ENCODE results near the gene AOPEP.

Gene AOPEP

DNA sequence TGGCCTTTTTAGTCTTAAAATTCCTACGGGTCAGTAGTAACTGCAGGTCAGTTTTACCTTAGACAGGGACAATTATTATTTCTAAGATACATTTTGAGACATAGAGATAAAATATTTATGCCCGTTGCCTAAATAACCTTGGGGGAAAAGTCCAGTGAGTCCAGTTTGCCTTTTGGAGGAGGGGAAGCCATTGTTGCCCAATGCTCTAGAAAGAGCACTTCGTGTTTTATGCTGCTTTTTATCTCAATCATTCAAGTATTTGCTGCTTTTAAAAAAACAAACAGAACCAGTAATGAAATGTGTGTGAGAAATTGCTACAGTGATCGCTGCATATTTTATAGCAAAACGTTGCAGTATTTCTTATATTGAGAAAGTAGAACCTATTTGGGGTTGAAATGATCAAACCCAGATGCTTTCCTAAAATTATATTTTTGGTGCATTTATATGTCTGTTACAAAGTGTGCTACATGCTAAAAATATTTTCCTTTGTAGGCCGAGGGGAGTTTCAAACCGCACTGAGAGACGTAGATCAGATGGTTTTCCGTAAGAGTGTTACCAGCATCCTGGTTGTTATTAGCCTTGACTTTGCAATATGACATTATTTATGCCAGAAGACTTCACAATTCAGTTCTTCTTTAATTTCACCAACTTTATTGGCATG is 266.8 kb downstream of the AOPEP start:
- no peak for DNase-seq (ENCODE audit: low spot score)

DNA sequence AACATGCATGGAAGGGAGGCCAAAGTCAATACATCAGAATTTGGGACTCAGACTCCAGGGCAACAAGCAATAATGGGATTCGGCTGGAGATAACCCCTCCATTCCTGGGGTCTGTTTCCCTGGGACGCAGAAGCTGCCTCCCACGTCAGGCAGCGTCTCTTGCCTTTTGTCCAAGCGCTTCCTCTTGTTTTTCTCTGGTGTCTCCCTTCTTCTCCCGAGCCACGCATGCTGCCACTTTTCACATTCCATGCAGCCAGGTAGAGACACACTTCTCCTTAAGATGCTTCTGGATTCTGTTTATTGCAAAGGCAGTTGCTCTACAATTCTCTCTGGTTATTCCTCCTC is 267.3 kb downstream of the AOPEP start:
- DNase-seq (ENCODE audit: low spot score), result no peak

DNA sequence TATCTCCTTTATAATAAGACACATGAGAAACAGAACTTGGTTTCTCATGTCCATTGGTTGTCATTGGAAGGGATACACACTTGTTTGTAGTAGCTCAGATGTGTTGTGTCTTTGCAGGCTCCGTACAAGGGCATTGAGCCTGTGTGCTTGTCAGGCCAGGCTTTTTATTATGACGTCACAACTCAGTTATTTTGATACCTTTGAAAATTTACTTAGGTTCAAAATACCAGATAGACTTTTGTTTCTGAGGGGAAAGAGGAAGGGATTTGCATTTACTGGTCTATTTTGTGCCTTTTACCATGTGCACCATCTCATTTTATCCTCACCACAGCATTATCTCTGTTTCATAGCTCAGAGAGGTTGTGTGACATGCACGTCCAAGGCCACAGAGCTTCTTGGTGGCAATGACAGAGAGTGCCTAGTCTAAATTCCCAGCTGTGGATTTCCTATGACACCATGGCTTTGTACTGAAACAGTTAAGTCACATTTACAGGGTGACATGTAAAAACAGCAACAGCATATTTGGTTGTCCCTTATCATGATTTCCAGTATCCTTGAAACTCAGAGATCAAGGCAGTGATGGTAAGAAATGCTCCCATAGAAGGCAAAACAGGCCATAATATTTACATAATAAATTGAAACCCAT is 268.7 kb downstream of the AOPEP start:
- no peak for DNase-seq (ENCODE audit: low spot score)

- DNase-seq (ENCODE audit: low spot score), result no peak
These were observed 270.1 kb downstream of the AOPEP start for GRCh38 chr9:94996641-94997040.

- DNase-seq (ENCODE audit: low spot score), result no peak
These were observed 271.2 kb downstream of the AOPEP start for GRCh38 chr9:94997727-94998126.

DNA sequence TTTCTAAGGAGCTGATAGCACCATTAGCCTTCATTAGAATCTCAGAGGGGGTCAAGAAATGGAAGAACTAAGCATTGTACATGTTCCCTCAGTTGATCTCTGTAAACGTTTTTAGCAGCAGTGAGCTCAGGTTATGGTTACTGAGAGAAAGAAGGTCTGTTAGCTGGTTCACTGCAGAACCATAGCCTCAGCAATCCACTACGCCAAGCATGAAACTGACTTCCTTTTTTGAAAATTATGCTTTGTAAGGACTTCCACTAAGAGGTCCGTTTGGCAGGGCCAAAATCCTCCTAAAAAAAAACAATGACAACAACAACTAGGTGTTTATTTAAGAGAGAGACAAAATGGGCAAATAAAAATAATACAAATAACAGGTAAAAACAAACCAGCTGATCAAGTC is 273.3 kb downstream of the AOPEP start:
- DNase-seq (ENCODE audit: low spot score), result no peak

GRCh38 chr9:95000821-95001220 is 274.3 kb downstream of the AOPEP start:
- no peak for DNase-seq (ENCODE audit: low spot score)

DNA sequence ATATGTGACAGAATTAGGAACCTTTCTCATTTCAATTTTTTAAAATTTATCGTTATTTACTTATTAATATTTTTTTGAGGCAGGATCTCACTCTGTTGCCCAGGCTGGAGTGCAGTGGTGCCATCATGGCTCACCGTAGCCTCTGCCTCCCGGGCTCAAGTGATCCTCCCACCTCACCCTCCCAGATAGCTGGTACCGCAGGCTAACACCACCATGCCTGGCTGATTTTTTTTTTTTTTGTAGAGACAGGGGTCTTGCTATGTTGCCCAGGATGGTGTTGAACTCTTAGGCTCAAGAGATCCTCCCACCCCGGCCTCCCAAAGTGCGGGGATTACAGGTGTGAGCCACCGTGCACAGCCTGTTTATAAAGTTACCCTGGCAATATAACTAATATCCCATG is 275.2 kb downstream of the AOPEP start:
- no peak for DNase-seq (ENCODE audit: low spot score)

- peak; percentile 68 for DNase-seq (ENCODE audit: low spot score)
These were observed 277.4 kb downstream of the AOPEP start for GRCh38 chr9:95003689-95004410.

- DNase-seq (ENCODE audit: low spot score), result peak; percentile 87
These were observed 278.1 kb downstream of the AOPEP start for GRCh38 chr9:95004411-95005277.

- no peak for DNase-seq (ENCODE audit: low spot score)
These were observed 279.0 kb downstream of the AOPEP start for GRCh38 chr9:95005278-95006143.

- DNase-seq (ENCODE audit: low spot score), result no peak
These were observed 280.8 kb downstream of the AOPEP start for GRCh38 chr9:95007226-95007869.

- no peak for DNase-seq (ENCODE audit: low spot score)
These were observed 281.8 kb downstream of the AOPEP start for GRCh38 chr9:95008151-95008771.

DNA sequence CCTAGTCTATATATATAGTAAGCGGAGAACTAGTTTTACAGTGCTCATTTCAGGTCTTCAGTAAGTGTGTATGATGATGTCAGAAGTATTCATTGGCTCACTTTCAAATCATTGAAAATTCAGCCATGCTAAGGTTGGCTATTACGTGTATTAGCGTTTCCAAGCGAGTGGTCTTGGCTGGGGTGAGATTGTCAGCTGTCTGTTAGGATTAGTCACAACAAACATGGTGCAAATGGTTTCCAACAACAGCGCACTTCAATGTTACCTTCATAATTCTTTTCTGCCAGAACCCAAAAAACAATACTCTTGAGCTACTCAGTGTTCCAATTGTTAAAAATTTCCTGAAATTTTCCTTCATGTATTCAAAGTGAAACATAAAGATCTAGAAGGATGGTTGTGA is 283.0 kb downstream of the AOPEP start:
- no peak for DNase-seq (ENCODE audit: low spot score)

DNA sequence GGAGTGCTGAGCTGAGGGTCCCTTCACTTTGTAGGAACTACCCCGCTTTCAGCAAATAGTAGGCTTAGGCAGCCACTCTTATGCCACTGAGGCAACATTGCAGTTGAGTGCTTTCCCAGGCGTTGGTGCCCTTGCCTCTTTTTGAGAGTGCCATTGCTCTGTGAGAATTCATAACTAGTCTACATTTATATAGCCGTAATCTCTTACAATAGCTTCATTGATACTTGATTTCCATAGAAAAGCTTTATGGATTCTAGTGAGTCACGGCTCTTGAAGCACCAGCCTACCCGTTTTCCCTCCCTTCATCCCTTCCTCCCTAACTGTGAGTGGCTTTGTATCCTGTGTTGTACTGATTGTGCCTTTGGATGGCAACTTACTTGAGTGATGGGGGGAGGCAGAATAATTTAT is 283.9 kb downstream of the AOPEP start:
- DNase-seq (ENCODE audit: low spot score), result no peak

DNA sequence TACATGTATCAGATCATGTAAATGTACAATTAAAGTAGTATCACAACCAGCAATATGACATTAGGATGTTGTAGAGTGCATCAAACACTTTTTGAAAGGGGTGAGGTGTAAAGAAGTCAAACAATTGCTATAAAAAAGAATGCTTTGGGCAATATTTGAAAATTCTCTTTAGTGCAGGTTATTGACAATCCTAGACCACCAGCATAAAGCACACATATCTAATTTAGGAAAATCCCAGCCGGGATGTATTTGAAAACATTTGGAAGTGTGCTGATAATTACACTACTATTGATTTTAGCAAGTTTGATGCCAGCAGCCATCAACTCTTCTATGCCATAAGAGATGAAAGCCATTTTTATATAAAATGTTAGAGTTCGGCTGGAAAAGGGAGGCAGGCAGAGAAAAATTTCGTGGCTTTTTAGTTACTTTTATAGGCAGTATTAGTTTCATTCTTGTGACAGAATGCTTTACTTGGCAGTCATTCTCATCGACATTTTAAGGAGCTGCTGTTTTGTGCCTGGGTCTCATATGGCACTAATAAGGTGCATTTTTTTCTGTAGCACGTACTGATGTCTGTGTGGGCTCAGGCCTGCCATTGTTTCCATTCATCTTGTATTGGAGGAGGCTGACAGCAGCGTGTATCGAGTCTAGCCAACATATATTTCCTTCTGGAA is 285.7 kb downstream of the AOPEP start:
- DNase-seq (ENCODE audit: low spot score), result no peak

DNA sequence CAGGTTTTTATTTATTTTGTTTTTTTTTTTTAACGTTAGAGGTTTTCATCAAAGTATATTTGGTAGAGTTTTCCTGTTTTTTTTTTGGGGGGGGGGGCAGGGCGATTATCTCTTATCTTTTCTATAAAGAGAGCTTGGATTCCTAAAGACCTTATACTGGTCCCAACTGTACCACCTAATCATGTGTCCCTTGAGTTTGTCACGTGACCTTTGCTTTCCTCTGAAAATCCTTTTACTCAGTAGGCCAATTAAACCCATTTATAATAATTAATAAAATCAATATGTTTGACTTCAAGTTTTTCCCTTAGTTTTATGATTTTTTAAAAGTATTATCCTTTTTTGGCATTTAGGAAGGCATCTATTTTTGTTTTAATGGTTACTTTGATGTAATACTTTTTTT is 286.4 kb downstream of the AOPEP start:
- no peak for DNase-seq (ENCODE audit: low spot score)

- DNase-seq (ENCODE audit: low spot score), result no peak
These were observed 288.4 kb downstream of the AOPEP start for GRCh38 chr9:95014917-95015316.

- no peak for DNase-seq (ENCODE audit: low spot score)
These were observed 289.1 kb downstream of the AOPEP start for GRCh38 chr9:95015569-95015968.

DNA sequence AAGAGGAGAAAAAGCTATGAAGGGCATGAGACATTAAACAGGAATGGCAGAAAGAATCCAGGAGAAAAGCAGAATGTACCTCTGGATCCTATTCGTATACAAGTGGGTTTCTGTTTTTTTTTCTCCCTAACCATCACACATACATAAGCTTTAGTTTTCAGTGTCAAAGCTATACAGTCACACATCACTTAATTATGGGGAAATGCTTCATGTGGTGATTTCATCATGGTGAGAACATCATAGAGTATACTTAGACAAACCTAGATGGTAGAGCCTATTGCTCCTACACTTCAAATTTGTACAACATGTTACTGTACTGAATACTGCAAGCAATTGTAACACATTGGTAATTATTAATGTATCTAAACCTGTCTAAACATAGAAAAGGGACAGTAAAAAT is 290.6 kb downstream of the AOPEP start:
- DNase-seq (ENCODE audit: low spot score), result no peak

All from D341Med (cell line).